Body of pancreas (tissue), 4 donors: ENCODE measurements around the gene CTSS. TPM values are rescaled to one million over a fixed set of nuclear protein-coding genes. Genes with fewer than 3 reads are reported as not detected.

ENCODE experiments used
- ATAC-seq: fragments of 150-250 bp; one replicate; pipeline ENCODE4 v1.9.1; 2016
- DNase-seq, 4 donors: peaks; one replicate each; pipeline ENCODE4 v3.0.0-alpha.2; 2019
- H3K27ac ChIP-seq, 4 donors: fragments of 200-600 bp; sonication (generic); 1 replicate in 3 of 4; 2 replicates in 1 of 4; pipeline versions ENCODE4 v1.5.1 to v1.6.1; 2016 to 2019; ENCODE audit warnings: mild to moderate bottlenecking in 1 of 4, mixed read lengths in 1 of 4, moderate library complexity in 1 of 4
- H3K27me3 ChIP-seq, 2 donors: fragments of 200-600 bp; sonication (generic); one replicate each; pipeline ENCODE4 v1.6.0; 2016; ENCODE audit warnings: mild to moderate bottlenecking in 1 of 2
- H3K36me3 ChIP-seq, 2 donors: fragments of 200-600 bp; sonication (generic); replicated peaks in 1 of 2; 2 replicates each; pipeline ENCODE4 v1.5.1; 2016; ENCODE audit warnings: low read depth in 2 of 2; ENCODE audit not compliant: insufficient read depth in 1 of 2
- H3K4me1 ChIP-seq: fragments of 200-600 bp; sonication (generic); one replicate; pipeline ENCODE4 v1.6.0; 2016
- H3K4me3 ChIP-seq, 2 donors: fragments of 200-600 bp; sonication (generic); 1 replicate in 1 of 2; 2 replicates in 1 of 2; pipeline ENCODE4 v1.5.1; 2016 to 2019
- H3K9me3 ChIP-seq, 3 donors: fragments of 200-600 bp; sonication (generic); 1 replicate in 2 of 3; 2 replicates in 1 of 3; pipeline ENCODE4 v1.5.1; 2016
- CTCF ChIP-seq, 7 experiments: fragments of 450-650 bp in 4 of 7; fragments of 200-600 bp in 3 of 7; sonication (generic) in 3 of 7; IDR thresholded peaks; one replicate each; pipeline ENCODE4 v1.5.1; 2016 to 2019; ENCODE audit warnings: antibody characterized with exemption in 7 of 7
- POLR2A ChIP-seq, 3 donors: fragments of 450-650 bp; IDR thresholded peaks; one replicate each; pipeline ENCODE4 v1.6.1; 2016; ENCODE audit warnings: antibody characterized with exemption in 3 of 3, mild to moderate bottlenecking in 2 of 3
- WGBS, 2 donors: methylation state at CpG; one replicate each; pipeline ENCODE4 v1.1.5; 2017; 5-methylcytosine and 5-hydroxymethylcytosine counted together
- intact Hi-C: fragments of 100-400 bp; cut with DNase I; formaldehyde crosslinking; loops from one replicate; pipeline ENCODE4 v1.15.1; 2023
- total RNA-seq, 2 donors: library from RNA; depleted of rRNA; stranded (reverse); fragments of >200 nt; gene quantifications; one replicate each; pipeline ENCODE4 v1.1.0, GENCODE V29; 2016

The CTSS gene
- total RNA-seq, 2 donors from 2014 or later: 3.6 to 30.6 TPM

GRCh38 chr1:150808846-150809245 lies 43.3 kb upstream of the CTSS start:
- no peak overlapping the region for H3K27ac ChIP-seq
- H3K4me3 ChIP-seq: no peak overlapping the region
- intact Hi-C loops: no loop called here
- TF ChIP-seq CTCF (IDR thresholded peaks at IDR 0.05) (no peak), POLR2A (IDR thresholded peaks at IDR 0.05) (no peak)
- no peaks in the 10 kb centered on the region for H3K9me3 ChIP-seq
- WGBS, 2 donors: 85 to 86% methylated on average over 2 of the region's 2 CpGs
- H3K4me1 ChIP-seq: peaks cover 10% of the 10 kb centered on the region
- ATAC-seq (no peak), DNase-seq (no peak)
- no peaks in the 10 kb centered on the region for H3K27me3 ChIP-seq
- H3K36me3 ChIP-seq: peaks cover 0 to 11% of the 10 kb centered on the region in 2 donors

- 69 to 74% methylated on average over 7 of the region's 7 CpGs for WGBS, 2 donors
- Histone ChIP-seq H3K4me1 (peaks cover 10% of the 10 kb centered on the region), H3K9me3 (no peaks in the 10 kb centered on the region), H3K36me3 (peaks cover 0 to 6% of the 10 kb centered on the region in 2 donors), H3K27me3 (no peaks in the 10 kb centered on the region), H3K27ac (no peak within 1 kb of the TSS), H3K4me3 (no peak within 1 kb of the TSS)
- TF ChIP-seq POLR2A (IDR thresholded peaks at IDR 0.05): no peak
- no peak for TF ChIP-seq CTCF (IDR thresholded peaks at IDR 0.05)
- no peak for DNase-seq
- ATAC-seq: no peak
- intact Hi-C loops: no loop called here
Observed at GRCh38 chr1:150808121-150808520, 42.5 kb upstream of the CTSS start, which contains the start of gene CTSK. TSS of gene CTSK (minus strand) at chr1:150808260. CDS start at chr1:150806805, 1,455 bp downstream.

- Histone ChIP-seq H3K4me1 (peaks cover 10% of the 10 kb centered on the region), H3K36me3 (peaks cover 0 to under 1% of the 10 kb centered on the region in 2 donors), H3K9me3 (no peaks in the 10 kb centered on the region), H3K27ac (no peak overlapping the region), H3K27me3 (no peaks in the 10 kb centered on the region), H3K4me3 (no peak overlapping the region)
- no peak for TF ChIP-seq CTCF (IDR thresholded peaks at IDR 0.05)
- no peak for TF ChIP-seq POLR2A (IDR thresholded peaks at IDR 0.05)
- intact Hi-C loops: no loop called here
- ATAC-seq (no peak), DNase-seq (no peak)
- WGBS, 2 donors: 73 to 75% methylated on average over 7 of the region's 7 CpGs
Observed at GRCh38 chr1:150807249-150808023, 41.9 kb upstream of the CTSS start.

- Histone ChIP-seq H3K27me3 (no peaks in the 10 kb centered on the region), H3K27ac (no peak overlapping the region), H3K4me3 (no peak overlapping the region), H3K9me3 (no peaks in the 10 kb centered on the region), H3K36me3 (no peaks in the 10 kb centered on the region), H3K4me1 (peaks cover 1% of the 10 kb centered on the region)
- WGBS, 2 donors: 87 to 97% methylated on average over 4 of the region's 4 CpGs
- DNase-seq (no peak), ATAC-seq (no peak)
- intact Hi-C loops: no loop called here
- no peak for TF ChIP-seq POLR2A (IDR thresholded peaks at IDR 0.05)
- TF ChIP-seq CTCF (IDR thresholded peaks at IDR 0.05): no peak
Observed at GRCh38 chr1:150805899-150806298, 40.3 kb upstream of the CTSS start.

GRCh38 chr1:150804671-150805070 lies 39.1 kb upstream of the CTSS start:
- H3K4me3 ChIP-seq: no peak overlapping the region
- H3K36me3 ChIP-seq: no peaks in the 10 kb centered on the region
- H3K27ac ChIP-seq: no peak overlapping the region
- intact Hi-C loops: no loop called here
- no peaks in the 10 kb centered on the region for H3K27me3 ChIP-seq
- ATAC-seq (no peak), DNase-seq (no peak)
- WGBS, 2 donors: 76 to 77% methylated on average over 3 of the region's 3 CpGs
- TF ChIP-seq CTCF (IDR thresholded peaks at IDR 0.05) (no peak), POLR2A (IDR thresholded peaks at IDR 0.05) (no peak)
- H3K9me3 ChIP-seq: no peaks in the 10 kb centered on the region
- no peaks in the 10 kb centered on the region for H3K4me1 ChIP-seq
